NCI-H82 treated with DMSO at 0.1 percent for 48 hours (cell line): Measurements from ENCODE around the gene POLN.
"Not testable (repeated sequence)": the region's sequence is repeated elsewhere in the genome, so short reads cannot be mapped to it uniquely, and the experiment has no call there.

ENCODE experiments used
- DNase-seq: peaks from one replicate; lab custom pipeline; 2025; ENCODE audit not compliant: unreplicated experiment; lab: John Stamatoyannopoulos, UW

Gene POLN

DNA sequence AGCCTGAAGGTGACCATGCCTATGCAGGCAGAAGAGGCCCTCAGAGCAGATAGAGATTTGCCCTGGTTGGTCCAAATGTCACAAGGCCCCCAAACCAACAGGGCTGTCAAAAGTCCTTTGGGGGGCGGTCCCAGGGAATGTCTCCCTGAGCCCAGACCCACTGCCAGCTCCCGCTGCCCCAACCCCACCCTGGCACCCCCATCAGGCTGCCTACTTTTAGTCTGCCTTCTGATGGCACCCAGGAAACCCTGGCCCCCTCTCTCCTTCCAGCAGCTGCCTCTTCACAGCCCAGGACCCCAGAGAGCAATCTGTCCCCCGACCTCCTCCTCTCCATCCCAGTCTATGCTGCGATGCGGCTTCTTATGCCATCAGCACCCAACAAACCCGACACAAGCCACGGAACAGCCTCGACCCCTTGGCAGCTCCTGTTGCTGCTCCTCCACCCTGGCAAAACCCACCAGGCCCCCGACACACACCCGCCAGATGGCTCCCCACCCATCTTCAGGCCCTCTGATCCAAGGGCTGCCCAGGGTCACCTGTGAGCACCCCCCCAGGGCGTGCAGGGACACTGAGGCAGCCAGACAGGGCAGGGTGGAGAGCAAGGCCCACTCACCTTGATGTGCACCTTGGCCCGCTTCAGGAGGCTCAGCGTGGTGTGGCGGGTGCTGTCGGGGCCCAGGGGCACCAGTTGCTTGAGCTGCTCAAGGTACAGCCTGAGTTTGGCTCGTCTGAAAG is 10.0 kb upstream of the POLN start:
- no peak for DNase-seq

DNA sequence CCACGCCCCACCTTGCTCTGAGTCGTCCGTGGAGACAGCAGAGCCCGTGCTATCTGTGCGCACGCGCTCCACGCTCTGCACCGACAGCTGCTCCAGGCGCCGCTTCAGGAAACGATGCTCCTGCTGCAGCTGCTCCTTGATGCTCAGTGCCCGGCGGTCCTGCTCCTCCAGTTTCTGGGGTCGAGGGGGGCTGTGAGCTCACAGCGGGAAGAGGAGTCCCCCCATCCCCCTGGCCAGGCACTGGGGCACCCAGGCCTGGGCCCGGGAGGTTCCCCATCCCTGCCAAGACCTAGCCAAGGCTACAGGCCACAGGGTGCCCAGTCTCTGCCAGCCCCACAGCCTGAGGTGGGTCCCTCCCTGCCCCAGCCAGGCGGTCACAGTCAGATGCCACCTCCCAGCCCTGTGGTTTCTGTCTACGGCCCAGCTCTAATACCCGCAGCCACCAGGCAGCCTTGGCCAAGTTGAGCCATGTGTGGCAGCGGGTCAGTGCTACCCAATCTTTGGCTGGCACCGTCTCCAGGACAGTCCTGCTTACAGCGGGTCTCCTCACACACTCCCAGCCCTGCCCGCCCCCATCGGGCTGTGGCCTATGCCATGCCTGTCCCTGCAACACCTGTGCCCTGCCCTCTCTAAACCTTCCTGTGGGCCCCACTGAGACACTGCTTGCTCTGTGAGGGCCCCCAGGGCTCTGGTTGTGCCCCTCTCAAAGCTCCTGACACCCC is 9.3 kb upstream of the POLN start:
- no peak for DNase-seq

DNA sequence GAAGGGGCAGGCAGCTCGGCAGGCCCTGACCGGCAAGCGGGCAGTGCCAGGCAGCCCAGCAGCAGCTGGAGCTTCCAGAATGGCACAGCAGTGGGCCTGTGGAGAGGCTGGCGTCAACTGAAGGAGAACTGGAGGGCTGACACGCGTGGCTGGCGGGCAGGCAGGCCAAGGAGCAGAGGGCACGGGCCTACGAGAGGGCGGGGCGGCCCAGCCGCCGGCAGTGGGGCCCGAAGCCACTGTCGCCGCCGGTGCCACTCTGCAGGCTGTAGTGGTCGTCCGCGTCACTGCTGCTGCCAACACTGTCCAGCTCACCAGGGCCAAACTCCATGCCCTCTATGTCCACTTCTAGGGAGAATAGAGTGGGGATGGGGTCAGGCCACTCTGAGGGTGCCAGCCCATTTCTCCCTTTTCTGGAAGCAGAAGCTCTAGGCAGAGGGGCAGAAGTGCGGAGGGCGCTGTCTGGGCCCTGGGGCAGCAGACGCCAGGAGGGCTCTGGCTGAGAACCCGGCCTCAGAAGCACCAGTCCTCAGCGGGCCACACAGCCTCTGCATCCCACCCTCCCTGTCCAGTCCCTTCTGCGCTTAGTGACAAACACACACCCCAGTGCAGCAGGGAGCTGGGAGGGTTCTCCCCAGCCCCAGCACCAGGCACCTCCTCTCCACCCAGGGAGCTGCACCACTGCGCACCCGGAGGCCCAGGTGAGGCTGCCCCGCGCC is 8.6 kb upstream of the POLN start:
- no peak for DNase-seq

DNA sequence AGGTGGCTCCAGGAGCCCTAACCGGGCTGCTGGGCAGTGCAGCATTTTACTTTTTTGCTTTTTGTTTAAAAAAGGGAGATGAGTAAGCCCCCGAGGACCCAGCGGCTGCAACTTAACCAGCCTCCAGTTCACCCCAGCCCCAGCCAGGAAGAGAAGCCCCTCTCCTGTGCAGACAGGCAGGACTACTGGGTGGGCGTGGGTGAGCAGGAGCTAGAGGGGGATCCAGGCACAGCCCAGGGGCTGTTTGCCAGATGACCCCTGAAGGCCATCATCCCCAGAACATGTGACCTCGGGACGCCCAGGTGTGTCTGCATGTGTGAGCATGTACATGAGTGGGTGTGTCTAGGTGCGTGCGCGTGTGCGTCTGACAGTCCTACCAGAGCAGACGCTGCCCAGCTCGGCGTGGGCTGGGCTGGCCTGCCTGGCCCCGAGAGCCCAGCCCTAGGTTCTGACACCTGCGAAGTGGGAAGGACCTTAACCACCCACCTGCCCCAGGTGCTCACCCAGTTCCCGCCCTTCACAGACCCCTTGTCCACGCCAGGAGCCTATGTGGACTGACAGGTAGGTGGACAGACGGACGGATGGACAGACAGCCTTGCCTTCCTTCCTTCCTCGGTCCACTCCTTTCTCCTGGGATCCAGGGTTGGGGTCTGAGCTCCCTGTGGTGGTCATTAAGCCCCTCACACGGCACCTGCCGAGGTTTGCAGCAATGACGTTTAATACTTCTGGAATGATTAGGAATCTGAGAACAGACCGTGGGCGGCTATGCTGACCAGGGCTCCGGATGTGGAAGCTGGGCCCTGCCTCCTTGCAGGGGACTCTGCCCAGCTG is 7.8 kb upstream of the POLN start:
- no peak for DNase-seq

DNA sequence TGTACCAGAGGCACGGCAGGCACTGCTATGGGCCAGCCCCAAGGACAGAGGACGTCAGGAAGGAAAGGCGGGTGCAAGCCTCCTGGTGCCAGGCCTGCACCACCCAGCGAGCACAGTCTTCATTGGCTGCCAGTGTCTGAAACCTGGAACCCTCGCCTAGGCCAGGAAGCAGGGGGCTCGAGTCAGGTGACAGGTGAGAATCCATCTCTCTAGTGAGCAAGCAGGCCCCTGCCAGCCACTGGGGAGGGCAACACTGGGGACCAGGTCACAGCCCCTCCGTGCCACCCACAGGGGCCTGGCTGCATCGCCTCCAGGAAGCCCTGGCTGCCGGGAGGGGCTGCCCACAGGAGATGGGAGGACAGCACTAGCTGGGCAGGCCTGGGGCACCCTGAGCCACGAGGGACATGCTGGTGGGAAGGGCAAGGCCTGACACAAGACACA is 6.9 kb upstream of the POLN start:
- DNase-seq = no peak

DNA sequence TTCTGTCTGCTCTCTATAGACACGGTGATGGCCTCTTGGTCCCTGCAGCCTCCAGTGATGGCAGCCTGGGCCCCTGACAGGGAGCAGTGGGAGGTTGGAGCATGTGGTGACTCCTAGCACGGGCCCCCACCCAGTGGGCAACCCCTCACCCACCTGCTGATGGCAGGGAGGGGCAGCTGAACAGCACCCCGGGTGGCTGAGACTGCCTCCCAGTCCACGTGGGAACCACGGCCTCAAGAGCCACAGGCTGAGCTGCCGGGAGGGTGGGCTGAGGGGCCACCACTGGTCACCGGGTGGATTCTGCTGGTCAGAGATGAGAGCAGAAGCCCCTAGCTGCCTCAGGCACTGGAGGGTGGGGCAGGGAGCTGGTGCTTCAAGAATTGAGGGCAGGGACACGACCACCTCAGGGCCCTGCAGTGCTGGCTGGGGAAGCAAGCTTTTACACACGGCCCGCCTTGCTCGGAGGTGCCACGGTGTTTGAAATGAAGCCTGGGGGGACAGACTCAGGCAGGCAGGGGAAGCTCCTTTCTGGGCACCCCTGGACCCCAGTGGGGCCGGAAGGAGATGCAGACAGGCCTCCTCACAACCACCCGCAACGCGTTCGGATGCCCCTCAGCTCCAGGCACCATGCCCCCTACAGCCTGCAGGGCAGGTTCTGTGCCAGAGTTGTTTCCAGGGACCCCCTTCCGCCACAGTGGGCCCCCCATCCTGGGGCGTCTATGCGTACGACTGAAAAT is 6.3 kb upstream of the POLN start:
- DNase-seq = no peak

DNA sequence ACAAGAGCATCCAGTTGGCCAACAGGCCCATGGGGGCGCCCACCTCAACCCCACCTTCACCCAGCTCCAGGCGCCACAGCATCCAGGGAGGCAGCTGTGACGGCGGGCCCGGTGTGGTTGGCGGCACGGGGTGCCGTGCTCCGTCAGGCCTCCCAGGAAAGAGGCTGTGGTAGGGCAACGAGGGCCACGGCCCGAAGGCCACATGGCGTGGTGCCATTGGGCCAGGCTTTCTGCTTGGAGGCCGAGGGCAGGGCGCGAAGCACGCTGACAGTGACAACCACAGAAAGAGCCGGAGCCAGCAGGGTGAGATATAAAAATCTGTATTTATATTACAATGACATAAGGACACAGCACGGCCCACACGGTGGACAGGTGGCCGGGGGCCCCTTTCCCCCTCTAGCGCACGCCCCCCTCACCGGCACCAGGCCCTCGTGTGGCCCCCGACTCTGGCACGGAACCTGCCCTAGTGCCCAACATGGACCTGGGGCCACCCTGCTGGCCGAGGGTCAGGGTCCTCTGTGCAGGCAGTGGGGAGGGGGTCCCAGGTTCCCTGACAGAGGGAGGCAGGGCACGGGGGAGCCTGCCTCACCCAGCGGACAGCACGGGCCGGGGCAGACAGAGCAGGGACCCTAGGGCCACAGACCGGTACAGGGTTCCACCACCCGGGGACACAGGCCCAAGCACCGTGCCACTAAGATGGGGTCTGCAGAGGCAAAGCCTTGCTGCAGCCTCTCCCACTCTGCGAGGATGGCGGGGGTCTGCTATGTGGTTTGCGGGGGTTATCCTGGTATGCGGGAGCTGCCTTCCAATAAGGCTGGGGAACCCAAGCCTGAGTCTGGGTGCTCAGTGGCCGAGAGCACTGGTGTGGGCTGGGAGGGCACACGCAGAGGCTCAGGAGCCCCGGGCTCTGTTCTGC is 5.5 kb upstream of the POLN start:
- DNase-seq = no peak

DNA sequence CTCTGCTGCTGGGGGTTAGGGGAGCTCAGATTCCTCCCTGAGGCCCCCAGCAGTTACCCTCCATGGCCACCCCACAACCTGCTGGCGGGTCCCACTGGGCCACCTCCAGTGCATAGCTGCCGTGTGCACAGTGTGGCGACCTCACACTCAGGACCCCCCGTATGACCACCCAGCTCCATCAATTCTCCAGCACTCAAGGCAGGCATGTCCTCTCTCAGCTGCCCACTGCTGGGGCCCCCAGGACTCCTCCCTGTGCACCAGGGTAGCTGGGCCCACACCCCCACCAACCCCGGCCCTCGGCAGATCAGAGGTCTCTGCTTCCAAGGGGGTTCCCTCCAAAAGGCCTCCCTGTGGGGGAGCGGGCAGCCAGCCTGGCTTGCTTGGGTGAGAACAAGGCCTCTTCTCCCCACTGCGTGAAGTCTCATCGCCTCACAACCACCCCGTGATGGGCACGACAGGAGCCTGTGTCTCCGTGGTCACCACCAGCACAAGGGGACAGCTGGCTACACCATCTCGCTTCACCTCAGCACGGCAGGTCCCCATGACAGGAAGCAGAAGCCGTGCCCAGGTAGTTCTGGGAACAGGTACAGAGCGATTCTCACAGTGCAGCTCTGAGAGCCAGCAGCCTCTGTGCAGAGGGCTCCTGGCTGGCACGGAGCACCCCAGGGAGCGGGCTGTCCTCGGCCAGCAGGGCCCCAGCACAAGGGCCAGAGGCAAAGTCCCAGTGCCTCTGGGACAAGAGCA is 4.6 kb upstream of the POLN start:
- no peak for DNase-seq

DNA sequence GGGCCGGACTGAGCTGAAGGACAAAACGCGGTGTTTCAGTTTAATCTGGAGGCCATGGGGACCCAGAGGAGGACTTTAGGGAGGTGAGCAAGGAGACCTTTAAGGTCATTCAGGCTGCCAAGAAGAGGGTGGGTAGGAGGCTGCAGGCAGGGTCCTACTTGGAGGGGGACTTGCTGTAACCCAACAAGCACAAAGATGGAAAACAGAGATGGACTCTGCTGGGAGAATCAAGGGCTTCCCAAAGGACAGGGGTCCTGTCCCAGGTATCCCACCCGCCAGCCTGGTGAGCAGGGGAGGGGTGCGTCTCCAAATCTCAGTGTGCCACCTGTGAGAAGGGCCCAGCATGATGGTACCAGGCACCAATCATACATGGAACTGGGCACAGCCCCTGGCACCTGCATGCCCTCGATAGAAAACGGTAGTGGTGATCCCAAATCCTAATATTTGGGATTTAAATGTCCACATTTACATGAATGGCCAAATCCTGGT is 3.9 kb upstream of the POLN start:
- DNase-seq = no peak

DNA sequence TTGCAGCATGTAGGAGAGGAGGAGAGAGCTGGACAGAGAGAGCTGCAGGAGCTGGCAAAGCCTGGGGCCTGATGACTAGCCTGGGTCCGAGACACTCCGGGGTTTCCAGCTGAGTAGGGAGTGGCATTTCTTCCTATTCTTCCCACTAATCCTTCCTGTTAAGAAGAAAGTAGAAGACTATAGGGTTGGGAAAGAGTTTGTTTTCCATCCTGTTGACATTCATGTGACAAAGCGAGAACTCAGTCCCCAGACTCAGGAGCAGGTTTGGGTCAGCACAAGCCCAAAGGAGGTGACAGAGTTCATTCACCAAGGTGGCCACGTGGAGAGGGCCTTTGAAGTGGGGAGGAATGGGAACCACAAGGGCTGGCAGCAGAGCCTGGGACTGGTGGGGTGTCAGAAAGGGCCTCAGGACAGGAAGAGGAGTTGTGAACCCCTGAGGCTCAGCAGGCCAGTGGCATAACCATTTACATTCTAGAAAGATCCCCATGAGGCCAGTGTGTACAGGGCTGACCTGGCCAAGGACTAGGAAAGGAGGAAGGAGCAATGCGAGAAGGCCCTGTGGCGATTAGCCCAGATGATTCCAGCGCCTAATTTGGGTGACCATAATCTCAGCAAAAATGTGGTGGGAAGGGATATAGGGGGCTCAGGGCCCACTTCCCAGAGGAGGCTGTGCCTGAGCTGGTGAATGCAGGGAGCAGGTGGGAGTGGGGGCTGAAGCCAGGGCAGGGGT is 3.3 kb upstream of the POLN start:
- no peak for DNase-seq

DNA sequence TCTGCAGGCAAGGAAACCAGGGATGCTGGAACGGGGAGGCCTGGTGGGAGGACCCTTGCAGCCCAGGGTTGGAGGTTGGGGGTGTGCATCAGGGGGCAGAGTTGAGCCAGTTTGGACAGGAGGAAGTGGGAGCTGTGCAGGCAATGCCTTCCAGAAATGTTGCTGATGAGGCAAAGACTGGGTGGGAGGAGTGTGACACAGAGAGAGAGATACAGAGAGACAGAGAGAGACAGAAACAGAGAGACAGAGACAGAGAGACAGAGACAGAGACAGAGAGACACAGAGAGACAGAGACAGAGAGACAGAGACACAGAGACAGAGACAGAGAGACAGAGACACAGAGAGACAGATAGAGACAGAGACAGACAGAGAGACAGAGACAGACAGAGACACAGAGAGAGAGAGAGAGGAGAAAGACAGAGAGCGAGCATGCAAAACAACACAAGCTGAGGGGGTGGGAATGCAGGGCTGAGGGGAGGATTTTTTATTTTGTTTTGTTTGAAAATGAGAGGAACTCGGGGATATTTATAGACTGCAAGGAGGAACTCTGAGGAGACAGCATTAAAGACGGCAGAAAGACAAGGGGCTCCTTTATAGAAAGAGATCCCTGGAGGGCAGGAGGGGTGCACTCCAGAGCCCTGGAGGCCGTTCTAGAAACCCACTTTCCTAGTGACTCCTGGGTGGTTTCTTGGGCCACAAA is 1.9 kb upstream of the POLN start:
- no peak for DNase-seq

DNA sequence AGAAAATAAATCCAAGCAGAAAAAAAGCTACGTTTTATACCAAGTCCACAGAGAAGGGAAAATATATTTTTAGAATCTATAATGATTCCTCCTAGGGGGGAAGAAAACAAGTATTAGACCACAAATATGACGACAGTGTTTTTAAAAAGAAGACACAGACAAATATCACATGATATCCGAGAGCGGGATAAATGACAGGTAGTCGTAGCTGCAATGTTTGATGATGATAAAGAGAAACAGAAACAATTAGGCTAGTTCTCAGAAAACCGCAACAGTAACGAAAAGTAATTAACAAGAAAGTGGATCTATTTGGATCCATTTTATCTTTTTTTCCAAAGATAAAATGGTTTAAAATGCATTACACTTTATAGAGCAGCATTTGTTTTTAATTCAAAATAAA is 918 bp downstream of the POLN start:
- DNase-seq = no peak

DNA sequence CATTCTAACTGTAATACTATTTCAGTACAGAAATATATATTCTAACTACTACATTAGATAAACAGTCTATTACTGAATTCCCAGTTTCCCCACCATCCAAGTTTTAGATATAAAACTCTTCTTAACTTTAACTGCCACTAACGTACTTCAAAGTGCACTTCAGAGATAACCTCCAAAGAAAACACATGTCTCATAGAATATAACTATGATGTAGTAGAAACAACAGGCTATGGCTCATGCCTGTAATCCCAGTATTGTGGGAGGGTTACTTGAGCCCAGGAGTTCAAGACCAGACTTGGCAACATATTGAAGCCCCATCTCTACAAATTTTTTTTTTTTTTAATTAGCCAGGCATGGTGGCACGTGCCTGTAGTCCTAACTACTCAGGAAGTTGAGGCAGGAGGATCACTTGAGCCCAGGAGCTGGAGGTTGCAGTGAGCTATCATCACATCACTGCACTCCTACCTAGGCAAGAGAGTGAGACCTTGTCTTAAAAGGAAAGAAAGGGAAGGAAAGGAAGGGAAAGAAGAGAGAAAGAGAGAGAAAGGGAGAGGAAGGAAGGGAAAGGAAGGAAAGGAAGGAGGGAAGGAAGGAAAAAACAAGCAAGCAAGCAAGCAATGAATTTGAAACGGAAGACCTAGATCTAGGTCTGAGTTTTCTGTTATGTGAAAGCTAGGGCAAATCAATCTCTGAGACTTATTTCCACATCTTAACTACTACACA is 4.8 kb downstream of the POLN start:
- DNase-seq = no peak

DNA sequence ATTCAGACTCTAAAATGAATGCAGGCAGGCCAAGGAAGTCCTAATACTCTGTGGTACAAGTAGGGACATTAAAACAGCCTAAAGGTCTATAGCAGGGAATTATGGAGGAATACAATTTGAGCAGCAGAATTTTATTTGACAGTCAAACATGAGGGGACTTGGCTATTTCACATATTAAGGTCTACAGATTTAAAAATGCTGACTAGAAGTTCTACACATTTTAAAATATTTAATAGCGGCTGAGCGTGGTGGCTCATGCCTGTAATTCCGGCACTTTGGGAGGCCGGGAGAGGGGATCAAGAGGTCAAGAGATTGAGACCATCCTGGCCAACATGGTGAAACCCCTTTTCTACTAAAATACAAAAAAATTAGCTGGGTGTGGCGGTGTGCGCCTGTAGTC is 10.8 kb downstream of the POLN start:
- DNase-seq = no peak

DNA sequence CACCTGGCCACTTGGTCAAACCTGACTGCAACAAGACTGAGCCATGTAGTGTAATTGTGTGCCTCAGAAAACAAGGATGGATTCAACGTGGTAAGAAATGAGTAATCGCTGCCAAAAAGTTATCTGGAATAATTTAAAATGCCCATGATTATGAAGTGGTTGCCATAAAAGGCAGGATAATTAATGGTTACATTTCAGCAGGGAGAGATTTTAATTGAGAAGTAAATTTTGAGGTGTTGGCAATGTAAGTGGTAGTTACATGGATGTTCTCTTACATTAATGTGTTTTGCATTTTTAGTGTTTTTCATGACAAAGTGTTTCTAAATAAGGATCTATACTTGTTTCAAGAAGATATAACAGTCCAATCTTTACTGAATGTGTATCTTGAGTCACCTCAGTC is 15.7 kb downstream of the POLN start:
- DNase-seq = no peak

DNA sequence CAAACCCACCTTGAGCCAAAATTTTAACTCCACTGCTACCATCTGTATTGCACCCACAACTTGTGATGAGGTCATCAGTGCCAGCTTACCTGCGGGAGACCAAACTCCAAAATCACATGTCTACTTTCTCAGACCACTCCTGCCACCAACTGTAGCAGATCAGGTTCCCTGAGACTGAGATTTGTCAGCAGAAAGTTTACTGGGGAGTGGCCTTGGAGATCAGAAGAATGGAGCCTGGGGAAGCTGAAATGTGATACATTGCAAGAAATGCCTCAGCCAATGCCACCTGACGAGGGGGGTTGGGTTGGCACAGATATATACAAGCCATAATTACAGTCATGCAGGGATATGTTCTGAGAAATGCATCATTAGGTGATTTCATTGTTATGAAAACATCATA is 19.1 kb downstream of the POLN start:
- DNase-seq = no peak

DNA sequence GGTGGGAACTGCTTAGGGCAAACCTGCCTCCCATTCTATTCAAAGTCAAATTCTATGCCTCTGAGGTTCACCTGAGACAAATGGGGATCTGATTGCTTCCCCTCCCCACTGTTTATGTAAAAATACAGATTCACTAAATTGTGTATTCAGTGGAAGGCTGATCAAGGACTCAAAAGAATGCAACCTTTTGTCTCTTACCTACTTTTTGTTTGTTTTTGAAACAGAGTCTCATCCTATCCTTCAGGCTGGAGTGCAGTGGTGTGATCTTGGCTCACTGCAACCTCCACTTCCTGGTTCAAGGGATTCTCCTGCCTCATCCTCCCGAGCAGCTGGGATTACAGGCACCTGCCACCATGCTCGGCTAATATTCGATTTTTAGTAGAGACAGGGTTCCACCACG is 20.5 kb downstream of the POLN start:
- not testable (repeated sequence) for DNase-seq
